PC-9 (cell line): ENCODE data around the gene PGBD5. TPM values are rescaled to one million over a fixed set of nuclear protein-coding genes. Genes with fewer than 3 reads are reported as not detected.

Source experiments
- BruUV-seq: library from RNA; stranded (reverse); fragments of 400-500 nt; replicated peaks from 2 replicates; lab custom pipeline; 2021; lab: Mats Ljungman, UMichigan
- CTCF ChIA-PET: fragments of 300-600 bp; sonication (Branson Sonifier 250); formaldehyde crosslinking; loops from one replicate; lab custom pipeline; 2022; ENCODE audit warnings: antibody characterized with exemption; lab: Charles Lee
- POLR2A ChIA-PET: fragments of 300-600 bp; sonication (Branson Sonifier 250); formaldehyde crosslinking; loops from one replicate; lab custom pipeline; 2022; ENCODE audit warnings: antibody characterized with exemption; ENCODE audit not compliant: unreplicated experiment; lab: Charles Lee
- DNase-seq, 2 experiments: peaks; one replicate each; pipeline versions ENCODE4 v3.0.0 to v3.0.0-alpha.2; 2015 to 2022; ENCODE audit warnings: mixed read lengths in 1 of 2
- H2AFZ ChIP-seq: fragments of 200-600 bp; sonication (generic); 2 replicates; pipeline ENCODE4 v1.8.1; 2017; ENCODE audit warnings: antibody characterized with exemption
- H3F3A ChIP-seq: fragments of 200-600 bp; sonication (generic); 2 replicates; pipeline ENCODE4 v1.8.1; 2017; ENCODE audit warnings: antibody characterized with exemption, mild to moderate bottlenecking, low read depth; ENCODE audit not compliant: insufficient read depth
- H3K27ac ChIP-seq: fragments of 200-600 bp; sonication (generic); 2 replicates; pipeline ENCODE4 v1.6.1; 2016; ENCODE audit warnings: mixed run types
- H3K27me3 ChIP-seq: fragments of 200-600 bp; sonication (generic); 2 replicates; pipeline ENCODE4 v1.6.1; 2016; ENCODE audit warnings: low read depth, mixed run types; ENCODE audit not compliant: insufficient read depth
- H3K36me3 ChIP-seq: fragments of 200-600 bp; sonication (generic); 2 replicates; pipeline ENCODE4 v1.6.1; 2016; ENCODE audit warnings: low read depth, mixed run types
- H3K4me1 ChIP-seq: fragments of 200-600 bp; sonication (generic); replicated peaks from 2 replicates; pipeline ENCODE4 v1.6.1; 2016; ENCODE audit warnings: mixed run types; ENCODE audit not compliant: insufficient read depth
- H3K4me2 ChIP-seq: fragments of 200-600 bp; sonication (generic); 2 replicates; pipeline ENCODE4 v1.6.1; 2017; ENCODE audit warnings: mixed run types
- H3K4me3 ChIP-seq: fragments of 200-600 bp; sonication (generic); 2 replicates; pipeline ENCODE4 v1.6.1; 2016; ENCODE audit warnings: mixed run types
- H3K79me2 ChIP-seq: fragments of 200-600 bp; sonication (generic); 2 replicates; pipeline ENCODE4 v1.6.1; 2017; ENCODE audit warnings: low read depth, mixed run types
- H3K9me2 ChIP-seq: fragments of 200-600 bp; sonication (generic); 2 replicates; pipeline ENCODE4 v1.8.1; 2017; ENCODE audit warnings: mild to moderate bottlenecking; ENCODE audit not compliant: insufficient read depth
- H3K9me3 ChIP-seq: fragments of 200-600 bp; sonication (generic); 2 replicates; pipeline ENCODE4 v1.8.1; 2016; ENCODE audit warnings: low read depth; ENCODE audit not compliant: insufficient read depth
- H4K20me1 ChIP-seq: fragments of 200-600 bp; sonication (generic); 2 replicates; pipeline ENCODE4 v1.8.1; 2017; ENCODE audit not compliant: insufficient read depth
- CTCF ChIP-seq: fragments of 200-600 bp; sonication (generic); conservative IDR thresholded peaks from 2 replicates; pipeline ENCODE4 v1.6.1; 2017; ENCODE audit warnings: mixed run types, antibody characterized with exemption, mild to moderate bottlenecking, moderate library complexity
- EZH2 ChIP-seq: fragments of 200-600 bp; sonication (generic); IDR thresholded peaks from 2 replicates; pipeline ENCODE4 v1.8.0; 2017; ENCODE audit warnings: antibody characterized with exemption, low read depth
- intact Hi-C: fragments of 100-400 bp; cut with micrococcal nuclease; formaldehyde crosslinking; loops from one replicate; pipeline ENCODE4 v1.10.0; 2022; ENCODE audit not compliant: unreplicated experiment
- total RNA-seq: library from RNA; stranded (reverse); gene quantifications from 2 replicates; pipeline ENCODE4 v1.2.3, GENCODE V29; 2021

The PGBD5 gene
- total RNA-seq, 1 experiment from 2014 or later: not detected

- no peaks in the 10 kb centered on the region for H3K9me2 ChIP-seq
- no peak overlapping the region for H3K27ac ChIP-seq
- H3K36me3 ChIP-seq: peaks cover 15% of the 10 kb centered on the region
- H3F3A ChIP-seq: peaks cover 16% of the 10 kb centered on the region
- H2AFZ ChIP-seq: no peak overlapping the region
- intact Hi-C loops: no loop called here
- no peaks in the 10 kb centered on the region for H3K79me2 ChIP-seq
- no peaks in the 10 kb centered on the region for H3K9me3 ChIP-seq
- H4K20me1 ChIP-seq: no peaks in the 10 kb centered on the region; the same call in 1 of the 2 replicates
- no TSS peak for BruUV-seq
- ChIA-PET POLR2A (no interaction called here), CTCF (no interaction called here)
- no peak for DNase-seq
- no peak overlapping the region for H3K4me3 ChIP-seq
- no peak overlapping the region for H3K4me2 ChIP-seq
- H3K27me3 ChIP-seq: no peaks in the 10 kb centered on the region
- TF ChIP-seq CTCF (no peak), EZH2 (no peak)
- no peaks in the 10 kb centered on the region for H3K4me1 ChIP-seq
These were observed 154.7 kb downstream of the PGBD5 start for GRCh38 chr1:230271300-230272035.

- DNase-seq: no peak
- Histone ChIP-seq H4K20me1 (no peaks in the 10 kb centered on the region; the same call in 1 of the 2 replicates), H3K9me3 (no peaks in the 10 kb centered on the region), H3K79me2 (no peaks in the 10 kb centered on the region), H3K4me1 (no peaks in the 10 kb centered on the region), H3F3A (peaks cover 16% of the 10 kb centered on the region), H3K27ac (no peak overlapping the region), H3K4me2 (no peak overlapping the region), H3K36me3 (peaks cover 15% of the 10 kb centered on the region), H3K4me3 (no peak overlapping the region), H3K9me2 (no peaks in the 10 kb centered on the region), H2AFZ (no peak overlapping the region), H3K27me3 (no peaks in the 10 kb centered on the region)
- ChIA-PET CTCF (no interaction called here), POLR2A (no interaction called here)
- TF ChIP-seq EZH2: no peak
- TF ChIP-seq CTCF: no peak
- no TSS peak for BruUV-seq
- intact Hi-C loops: no loop called here
These were observed 155.4 kb downstream of the PGBD5 start for GRCh38 chr1:230270559-230271281.

- Histone ChIP-seq H3K4me3 (no peak overlapping the region), H3K79me2 (no peaks in the 10 kb centered on the region), H3K9me2 (no peaks in the 10 kb centered on the region), H4K20me1 (no peaks in the 10 kb centered on the region; the same call in 1 of the 2 replicates), H3K9me3 (no peaks in the 10 kb centered on the region), H3K27me3 (no peaks in the 10 kb centered on the region), H3K27ac (no peak overlapping the region), H2AFZ (no peak overlapping the region), H3F3A (peaks cover 11% of the 10 kb centered on the region), H3K4me2 (no peak overlapping the region), H3K4me1 (no peaks in the 10 kb centered on the region), H3K36me3 (peaks cover 10% of the 10 kb centered on the region)
- intact Hi-C loops: no loop called here
- no peak for DNase-seq
- ChIA-PET CTCF (no interaction called here), POLR2A (no interaction called here)
- BruUV-seq: no TSS peak
- TF ChIP-seq EZH2: no peak
These were observed 156.0 kb downstream of the PGBD5 start for GRCh38 chr1:230270185-230270558.
